ENCODE measurements around the gene PPP2R5A. TPM values are rescaled to one million over a fixed set of nuclear protein-coding genes. Genes with fewer than 3 reads are reported as not detected.

PPP2R5A gene
- total and polyA plus RNA-seq, 11 donors = 44.7 to 108 (median 63.5) TPM

- DNase-seq = no peak
- no peak for ATAC-seq
- WGBS, 4 donors = 67 to 95% (median 87%) methylated on average over 3 to 4 of the region's 4 CpGs
- no peak for TF ChIP-seq POLR2A (IDR thresholded peaks at IDR 0.05)
- TF ChIP-seq CTCF (IDR thresholded peaks at IDR 0.05) = no peak
- no peaks in the 10 kb centered on the region for H3K36me3 ChIP-seq
- no peak overlapping the region for H3K4me3 ChIP-seq
- H3K4me1 ChIP-seq = peaks cover 0 to 37% (median 5%) of the 10 kb centered on the region in 12 donors
- H3K27me3 ChIP-seq = no peaks in the 10 kb centered on the region
- H3K27ac ChIP-seq = no peak overlapping the region
- intact Hi-C loops (cut with DNase I) = no loop called here
- H3K9me3 ChIP-seq = no peaks in the 10 kb centered on the region
Observed at GRCh38 chr1:212257157-212257556, 28.1 kb upstream of the PPP2R5A start.

GRCh38 chr1:212259693-212260480 is 25.3 kb upstream of the PPP2R5A start:
- no peak overlapping the region for H3K4me3 ChIP-seq
- ATAC-seq = no peak
- H3K9me3 ChIP-seq = no peaks in the 10 kb centered on the region
- no peaks in the 10 kb centered on the region for H3K27me3 ChIP-seq
- TF ChIP-seq POLR2A (IDR thresholded peaks at IDR 0.05) (no peak), CTCF (IDR thresholded peaks at IDR 0.05) (no peak)
- peaks cover 0 to 24% (median 5%) of the 10 kb centered on the region in 12 donors for H3K4me1 ChIP-seq
- no peak overlapping the region for H3K27ac ChIP-seq
- DNase-seq = no peak
- WGBS, 4 donors = 87 to 92% (median 89%) methylated on average over 5 of the region's 5 CpGs
- H3K36me3 ChIP-seq = no peaks in the 10 kb centered on the region
- intact Hi-C loops (cut with DNase I) = no loop called here

- TF ChIP-seq POLR2A (IDR thresholded peaks at IDR 0.05) (no peak), CTCF (IDR thresholded peaks at IDR 0.05) (no peak)
- Histone ChIP-seq H3K4me3 (no peak overlapping the region), H3K9me3 (no peaks in the 10 kb centered on the region), H3K4me1 (peaks cover 0 to 17% (median 3%) of the 10 kb centered on the region in 12 donors), H3K27me3 (no peaks in the 10 kb centered on the region), H3K36me3 (no peaks in the 10 kb centered on the region), H3K27ac (no peak overlapping the region)
- DNase-seq (no peak), ATAC-seq (no peak)
- intact Hi-C loops (cut with DNase I) = no loop called here
- WGBS, 4 donors = 93 to 97% (median 94%) methylated on average over 3 of the region's 3 CpGs
Observed at GRCh38 chr1:212260557-212261355, 24.5 kb upstream of the PPP2R5A start.

GRCh38 chr1:212261361-212261929 is 23.8 kb upstream of the PPP2R5A start:
- no peak for ATAC-seq
- intact Hi-C loops (cut with DNase I) = no loop called here
- DNase-seq = no peak

More at GRCh38 chr1:212261361-212261929, 23.8 kb upstream of the PPP2R5A start:
- H3K27ac ChIP-seq = no peak overlapping the region
- H3K27me3 ChIP-seq = no peaks in the 10 kb centered on the region
- no peaks in the 10 kb centered on the region for H3K9me3 ChIP-seq
- peaks cover 0 to 10% (median under 1%) of the 10 kb centered on the region in 12 donors for H3K4me1 ChIP-seq
- TF ChIP-seq CTCF (IDR thresholded peaks at IDR 0.05) (no peak), POLR2A (IDR thresholded peaks at IDR 0.05) (no peak)
- H3K36me3 ChIP-seq = no peaks in the 10 kb centered on the region
- 55 to 72% (median 65%) methylated on average over 2 of the region's 2 CpGs for WGBS, 4 donors
- H3K4me3 ChIP-seq = no peak overlapping the region

Data from heart left ventricle (tissue), 16 donors.